Caki2 (cell line): ENCODE measurements around the gene DDHD1. TPM values are rescaled to one million over a fixed set of nuclear protein-coding genes. Genes with fewer than 3 reads are reported as not detected.

ENCODE experiments used
- total RNA-seq: library from RNA; depleted of rRNA; stranded (reverse); fragments of >200 nt; shearing (Covaris generic); gene quantifications from 2 replicates; pipeline ENCODE4 v1.2.3, GENCODE V29; 2014; ENCODE audit warnings: low replicate concordance; rRNA removed

Gene DDHD1
- total RNA-seq, 1 experiment from 2014 or later, result 3.7 TPM

Other genes with a start within 250 kb of the DDHD1 start
- 46.0 and 65.1 TPM in 2 replicates for gene FERMT2, start 202.3 kb downstream of the DDHD1 start, total RNA-seq